K562 (cell line): Measurements from ENCODE around the gene FEV. TPM values are rescaled to one million over a fixed set of nuclear protein-coding genes. Genes with fewer than 3 reads are reported as not detected.

Experiments used
- KAT2B ChIP-seq: IDR thresholded peaks from one replicate; pipeline ENCODE4 v1.6.1; 2012; ENCODE audit warnings: low read depth, mild to moderate bottlenecking, control low read depth, inconsistent platforms, low read length, moderate library complexity
- PHB2 ChIP-seq: fragments of 450-650 bp; IDR thresholded peaks from 2 replicates; pipeline ENCODE4 v1.6.1; 2017; ENCODE audit warnings: low read depth
- TAF7 ChIP-seq: fragments of 450-650 bp; IDR thresholded peaks from 2 replicates; pipeline ENCODE4 v1.6.1; 2016; ENCODE audit warnings: missing genetic modification characterization, missing compliant biosample characterization
- ZNF146 ChIP-seq: IDR thresholded peaks from one replicate; pipeline ENCODE4 v1.6.1; 2018; ENCODE audit warnings: missing compliant biosample characterization; ENCODE audit not compliant: unreplicated experiment
- ZNF445 ChIP-seq: fragments of 250-450 bp; sonication (Bioruptor Pico); IDR thresholded peaks from 2 replicates; pipeline ENCODE4 v1.4.0; 2020; ENCODE audit warnings: low read depth, mild to moderate bottlenecking, moderate library complexity
- polyA plus RNA-seq, 8 experiments: library from polyadenylated mRNA; depleted of rRNA in 4 of 8; stranded (reverse) in 5 of 8; unstranded in 3 of 8; fragments of >200 nt; fragmentation: Nextera tagmentation in 2 of 8; fragmentation: Illumina TruSeq in 1 of 8; extraction: Ambion mirVana in 2 of 8; extraction: Trizol in 1 of 8; gene quantifications; 2 replicates each; pipeline versions ENCODE4 v1.2.1 to v1.2.3, GENCODE V29; 2011 to 2014; ENCODE audit warnings: inconsistent platforms in 1 of 8, missing spikeins in 1 of 8
- total RNA-seq, 7 experiments: library from RNA; depleted of rRNA in 6 of 7; stranded (reverse); fragments of >200 nt in 6 of 7; fragmentation: Illumina TruSeq in 2 of 7; extraction: Trizol in 2 of 7; gene quantifications; 2 replicates each; pipeline versions ENCODE4 v1.2.1 to v1.2.3, GENCODE V29; 2011 to 2021; ENCODE audit warnings: low replicate concordance in 1 of 7
- TF ChIP-seq, protein P1 (sequence below): sonication (generic); formaldehyde crosslinking; IDR thresholded peaks from 2 replicates; pipeline ENCODE4 v1.8.0; 2022; ENCODE audit warnings: mild to moderate bottlenecking, missing genetic modification reagents

Gene FEV
- total and polyA plus RNA-seq, 9 of the 15 experiments (the other 6 are each of a cell fraction or from before 2014, with no cell fraction given) = 0.08 to 1.6 (median 0.62) TPM; not detected in 1

- TF ChIP-seq, protein P1, sequence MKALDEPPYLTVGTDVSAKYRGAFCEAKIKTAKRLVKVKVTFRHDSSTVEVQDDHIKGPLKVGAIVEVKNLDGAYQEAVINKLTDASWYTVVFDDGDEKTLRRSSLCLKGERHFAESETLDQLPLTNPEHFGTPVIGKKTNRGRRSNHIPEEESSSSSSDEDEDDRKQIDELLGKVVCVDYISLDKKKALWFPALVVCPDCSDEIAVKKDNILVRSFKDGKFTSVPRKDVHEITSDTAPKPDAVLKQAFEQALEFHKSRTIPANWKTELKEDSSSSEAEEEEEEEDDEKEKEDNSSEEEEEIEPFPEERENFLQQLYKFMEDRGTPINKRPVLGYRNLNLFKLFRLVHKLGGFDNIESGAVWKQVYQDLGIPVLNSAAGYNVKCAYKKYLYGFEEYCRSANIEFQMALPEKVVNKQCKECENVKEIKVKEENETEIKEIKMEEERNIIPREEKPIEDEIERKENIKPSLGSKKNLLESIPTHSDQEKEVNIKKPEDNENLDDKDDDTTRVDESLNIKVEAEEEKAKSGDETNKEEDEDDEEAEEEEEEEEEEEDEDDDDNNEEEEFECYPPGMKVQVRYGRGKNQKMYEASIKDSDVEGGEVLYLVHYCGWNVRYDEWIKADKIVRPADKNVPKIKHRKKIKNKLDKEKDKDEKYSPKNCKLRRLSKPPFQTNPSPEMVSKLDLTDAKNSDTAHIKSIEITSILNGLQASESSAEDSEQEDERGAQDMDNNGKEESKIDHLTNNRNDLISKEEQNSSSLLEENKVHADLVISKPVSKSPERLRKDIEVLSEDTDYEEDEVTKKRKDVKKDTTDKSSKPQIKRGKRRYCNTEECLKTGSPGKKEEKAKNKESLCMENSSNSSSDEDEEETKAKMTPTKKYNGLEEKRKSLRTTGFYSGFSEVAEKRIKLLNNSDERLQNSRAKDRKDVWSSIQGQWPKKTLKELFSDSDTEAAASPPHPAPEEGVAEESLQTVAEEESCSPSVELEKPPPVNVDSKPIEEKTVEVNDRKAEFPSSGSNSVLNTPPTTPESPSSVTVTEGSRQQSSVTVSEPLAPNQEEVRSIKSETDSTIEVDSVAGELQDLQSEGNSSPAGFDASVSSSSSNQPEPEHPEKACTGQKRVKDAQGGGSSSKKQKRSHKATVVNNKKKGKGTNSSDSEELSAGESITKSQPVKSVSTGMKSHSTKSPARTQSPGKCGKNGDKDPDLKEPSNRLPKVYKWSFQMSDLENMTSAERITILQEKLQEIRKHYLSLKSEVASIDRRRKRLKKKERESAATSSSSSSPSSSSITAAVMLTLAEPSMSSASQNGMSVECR (CRISPR knock-in tag) = no peak
- no peak for TF ChIP-seq ZNF146 (CRISPR knock-in tag)
- no peak for TF ChIP-seq TAF7
- no peak for TF ChIP-seq ZNF445 (CRISPR knock-in tag)
- TF ChIP-seq PHB2 = no peak
- TF ChIP-seq KAT2B = no peak
These were observed 42.0 kb upstream of the FEV start (continued) for GRCh38 chr2:219026946-219027345.
